ENCODE results near the gene DOCK2.
A peak's percentile ranks its signal among the peaks of the same experiment; 100 is the strongest.

DOCK2 gene

GRCh38 chr5:170078931-170079330 is 441.9 kb downstream of the DOCK2 start:
- no peak for TF ChIP-seq EZH2 (IDR thresholded peaks at IDR 0.05; ENCODE audit: borderline replicate concordance, low read depth, low read length, severe bottlenecking)
- no peak for TF ChIP-seq CTCF (IDR thresholded peaks at IDR 0.05; ENCODE audit: borderline replicate concordance, extremely low read depth, low read length, poor library complexity, severe bottlenecking)

GRCh38 chr5:170080217-170080616 is 443.1 kb downstream of the DOCK2 start:
- Histone ChIP-seq H3K9ac (ENCODE audit: low read depth, low read length) (no peak overlapping the region), H4K20me1 (ENCODE audit: insufficient read depth, low read length) (no peaks in the 10 kb centered on the region)

More at GRCh38 chr5:170078931-170079330, 441.9 kb downstream of the DOCK2 start:
- Histone ChIP-seq H4K20me1 (ENCODE audit: insufficient read depth, low read length) (no peaks in the 10 kb centered on the region), H3K79me2 (ENCODE audit: insufficient read depth, low read length) (no peaks in the 10 kb centered on the region), H3K27me3 (ENCODE audit: insufficient read depth, low read length, poor library complexity) (no peaks in the 10 kb centered on the region), H3K4me3 (ENCODE audit: low read depth in 1 of 2, low read length in 2 of 2) (no peak overlapping the region), H3K4me1 (ENCODE audit: insufficient read depth, low read length) (no peaks in the 10 kb centered on the region), H2AFZ (ENCODE audit: low read depth, low read length) (no peak overlapping the region), H3K9me3 (ENCODE audit: insufficient read depth, low read length, severe bottlenecking) (no peaks in the 10 kb centered on the region), H3K9ac (ENCODE audit: low read depth, low read length) (no peak overlapping the region), H3K36me3 (ENCODE audit: insufficient read depth, low read length) (peaks cover 97% of the 10 kb centered on the region), H3K27ac (ENCODE audit: low read length) (no peak overlapping the region), H3K4me2 (ENCODE audit: insufficient read depth, low read length) (no peak overlapping the region)
- DNase-seq: no peak
- ATAC-seq (ENCODE audit: insufficient read depth, low read depth): no peak

GRCh38 chr5:170080786-170081445 is 443.8 kb downstream of the DOCK2 start:
- H3K27me3 ChIP-seq (ENCODE audit: insufficient read depth, low read length, poor library complexity): no peaks in the 10 kb centered on the region
- no peak overlapping the region for H3K27ac ChIP-seq (ENCODE audit: low read length)
- DNase-seq: no peak
- no peaks in the 10 kb centered on the region for H4K20me1 ChIP-seq (ENCODE audit: insufficient read depth, low read length)
- no peaks in the 10 kb centered on the region for H3K79me2 ChIP-seq (ENCODE audit: insufficient read depth, low read length)
- H3K4me3 ChIP-seq (ENCODE audit: low read depth in 1 of 2, low read length in 2 of 2): no peak overlapping the region
- H3K36me3 ChIP-seq (ENCODE audit: insufficient read depth, low read length): peaks cover 95% of the 10 kb centered on the region
- H3K9ac ChIP-seq (ENCODE audit: low read depth, low read length): no peak overlapping the region
- no peak overlapping the region for H2AFZ ChIP-seq (ENCODE audit: low read depth, low read length)
- H3K4me2 ChIP-seq (ENCODE audit: insufficient read depth, low read length): no peak overlapping the region
- no peak for ATAC-seq (ENCODE audit: insufficient read depth, low read depth)
- H3K9me3 ChIP-seq (ENCODE audit: insufficient read depth, low read length, severe bottlenecking): no peaks in the 10 kb centered on the region
- TF ChIP-seq EZH2 (IDR thresholded peaks at IDR 0.05; ENCODE audit: borderline replicate concordance, low read depth, low read length, severe bottlenecking) (no peak), CTCF (IDR thresholded peaks at IDR 0.05; ENCODE audit: borderline replicate concordance, extremely low read depth, low read length, poor library complexity, severe bottlenecking) (no peak)
- H3K4me1 ChIP-seq (ENCODE audit: insufficient read depth, low read length): no peaks in the 10 kb centered on the region

More at GRCh38 chr5:170080217-170080616, 443.1 kb downstream of the DOCK2 start:
- Histone ChIP-seq H3K9me3 (ENCODE audit: insufficient read depth, low read length, severe bottlenecking) (no peaks in the 10 kb centered on the region), H3K4me2 (ENCODE audit: insufficient read depth, low read length) (no peak overlapping the region), H3K79me2 (ENCODE audit: insufficient read depth, low read length) (no peaks in the 10 kb centered on the region), H2AFZ (ENCODE audit: low read depth, low read length) (no peak overlapping the region), H3K4me3 (ENCODE audit: low read depth in 1 of 2, low read length in 2 of 2) (no peak overlapping the region), H3K27me3 (ENCODE audit: insufficient read depth, low read length, poor library complexity) (no peaks in the 10 kb centered on the region), H3K4me1 (ENCODE audit: insufficient read depth, low read length) (no peaks in the 10 kb centered on the region), H3K27ac (ENCODE audit: low read length) (no peak overlapping the region), H3K36me3 (ENCODE audit: insufficient read depth, low read length) (peaks cover 99% of the 10 kb centered on the region)
- DNase-seq (no peak), ATAC-seq (ENCODE audit: insufficient read depth, low read depth) (0 out of 3 replicates have a peak, but pooled peaks have one; percentile 41)
- TF ChIP-seq CTCF (IDR thresholded peaks at IDR 0.05; ENCODE audit: borderline replicate concordance, extremely low read depth, low read length, poor library complexity, severe bottlenecking) (no peak), EZH2 (IDR thresholded peaks at IDR 0.05; ENCODE audit: borderline replicate concordance, low read depth, low read length, severe bottlenecking) (no peak)
